HepG2 (cell line): Measurements from ENCODE around the gene TTC38. TPM values are rescaled to one million over a fixed set of nuclear protein-coding genes. Genes with fewer than 3 reads are reported as not detected.

Experiments used
- ATAC-seq: fragments of 200-7000 bp; cut with Tn5 transposase; 3 replicates; pipeline ENCODE4 v1.9.1; 2020; ENCODE audit warnings: mild to moderate bottlenecking, moderate library complexity
- BruUV-seq: library from RNA; stranded (reverse); fragments of 400-500 nt; replicated peaks from 2 replicates; lab custom pipeline; 2021; lab: Mats Ljungman, UMichigan
- CTCF ChIA-PET: fragments of 300-600 bp; formaldehyde crosslinking; extraction: SDS; loops from one replicate; lab custom pipeline; 2021; ENCODE audit warnings: low total read pairs, inconsistent platforms, low intra/inter-chr PET ratio; lab: Yijun Ruan, JAX
- POLR2A ChIA-PET: fragments of 350-600 bp; sonication (Branson Sonifier 250); formaldehyde crosslinking; loops from one replicate; lab custom pipeline; 2020; ENCODE audit warnings: antibody characterized with exemption, inconsistent platforms; lab: Yijun Ruan, JAX
- DNase-seq: peaks from one replicate; pipeline ENCODE4 v3.0.0-alpha.2; 2015; ENCODE audit warnings: low spot score
- FAIRE-seq: peaks from 3 replicates; lab custom pipeline; 2011; peaks lifted over from hg19 to GRCh38; lab: Jason Lieb, UNC
- H2AFZ ChIP-seq: one replicate; pipeline ENCODE4 v1.6.1; 2011; ENCODE audit warnings: low read length, inconsistent platforms
- H3K27ac ChIP-seq: fragments of 300-600 bp; 3 replicates; pipeline ENCODE4 v1.8.0; 2011; ENCODE audit warnings: mixed run types, mild to moderate bottlenecking, mixed read lengths, low read length, inconsistent platforms; ENCODE audit not compliant: insufficient read depth; ENCODE audit errors: extremely low read length
- H3K27me3 ChIP-seq, 2 experiments: fragments of 200-600 bp in 1 of 2; 2 replicates in 1 of 2; 3 replicates in 1 of 2; pipeline versions ENCODE4 v1.6.0 to v1.8.0; 2011; ENCODE audit warnings: low read length in 2 of 2, mild to moderate bottlenecking in 2 of 2, moderate library complexity in 2 of 2, inconsistent platforms in 1 of 2; ENCODE audit not compliant: insufficient read depth in 2 of 2, control insufficient read depth in 1 of 2
- H3K36me3 ChIP-seq, 2 experiments: fragments of 200-600 bp in 1 of 2; replicated peaks in 1 of 2; 2 replicates in 1 of 2; 3 replicates in 1 of 2; pipeline versions ENCODE4 v1.5.1 to v1.8.0; 2011; ENCODE audit warnings: low read length in 2 of 2, inconsistent platforms in 1 of 2; ENCODE audit not compliant: insufficient read depth in 2 of 2, control insufficient read depth in 1 of 2
- H3K4me1 ChIP-seq: 2 replicates; pipeline ENCODE4 v1.5.1; 2012; ENCODE audit warnings: low read length, inconsistent platforms; ENCODE audit not compliant: insufficient read depth
- H3K4me2 ChIP-seq: 2 replicates; pipeline ENCODE4 v1.6.0; 2011; ENCODE audit warnings: low read depth, low read length, inconsistent platforms
- H3K4me3 ChIP-seq, 3 experiments: fragments of 200-600 bp in 1 of 3; sonication (generic), shearing (Covaris generic) in 1 of 3; replicated peaks in 1 of 3; 2 replicates each; pipeline ENCODE4 v1.5.1; 2011 to 2016; ENCODE audit warnings: low read length in 3 of 3, inconsistent platforms in 2 of 3, low read depth in 2 of 3, mild to moderate bottlenecking in 2 of 3, control low read depth in 1 of 3, mixed read lengths in 1 of 3; ENCODE audit not compliant: insufficient read depth in 1 of 3
- H3K79me2 ChIP-seq: one replicate; pipeline ENCODE4 v1.6.1; 2011; ENCODE audit warnings: low read length, inconsistent platforms; ENCODE audit not compliant: insufficient read depth
- H3K9ac ChIP-seq: 2 replicates; pipeline ENCODE4 v1.6.0; 2011; ENCODE audit warnings: mild to moderate bottlenecking, low read depth, low read length, inconsistent platforms; ENCODE audit not compliant: insufficient read depth
- H3K9me3 ChIP-seq: 2 replicates; pipeline ENCODE4 v1.5.1; 2012; ENCODE audit warnings: mild to moderate bottlenecking, low read length
- H4K20me1 ChIP-seq: 2 replicates; pipeline ENCODE4 v1.6.0; 2011; ENCODE audit warnings: inconsistent platforms, mild to moderate bottlenecking, low read length, moderate library complexity; ENCODE audit not compliant: insufficient read depth
- CENPT ChIP-seq: sonication (generic); formaldehyde crosslinking; IDR thresholded peaks from 2 replicates; pipeline ENCODE4 v1.8.0; 2022; ENCODE audit warnings: low read depth, mild to moderate bottlenecking, moderate library complexity, missing genetic modification reagents
- EHMT2 ChIP-seq: fragments of 200-600 bp; sonication (generic); IDR thresholded peaks from 2 replicates; pipeline ENCODE4 v1.7.0; 2017; ENCODE audit warnings: antibody characterized with exemption, low read depth, low read length, borderline replicate concordance
- FOXO1 ChIP-seq: sonication (generic); formaldehyde crosslinking; IDR thresholded peaks from 2 replicates; pipeline ENCODE4 v1.4.0; 2020; ENCODE audit warnings: missing genetic modification reagents
- KDM6A ChIP-seq: IDR thresholded peaks from 2 replicates; pipeline ENCODE4 v1.6.1; 2016; ENCODE audit warnings: low read depth
- KLF15 ChIP-seq: sonication (generic); formaldehyde crosslinking; IDR thresholded peaks from 2 replicates; pipeline ENCODE4 v1.8.1; 2023; ENCODE audit warnings: borderline replicate concordance, mild to moderate bottlenecking, inconsistent platforms, missing genetic modification reagents, mixed read lengths
- ONECUT2 ChIP-seq: sonication (generic); formaldehyde crosslinking; IDR thresholded peaks from 2 replicates; pipeline ENCODE4 v1.4.0; 2020; ENCODE audit warnings: missing genetic modification reagents
- RARG ChIP-seq: sonication (generic); formaldehyde crosslinking; IDR thresholded peaks from 2 replicates; pipeline ENCODE4 v1.4.0; 2020; ENCODE audit warnings: low read depth, mild to moderate bottlenecking, missing genetic modification reagents
- SP1 ChIP-seq, 2 experiments: fragments of 450-650 bp in 1 of 2; sonication (generic) in 1 of 2; formaldehyde crosslinking in 1 of 2; IDR thresholded peaks; 2 replicates each; pipeline versions ENCODE4 v1.4.0 to v1.6.1; 2016 to 2020; ENCODE audit warnings: missing genetic modification reagents in 1 of 2
- ZFY ChIP-seq: sonication (generic); formaldehyde crosslinking; IDR thresholded peaks from 2 replicates; pipeline ENCODE4 v1.4.0; 2020; ENCODE audit warnings: missing genetic modification reagents
- ZNF510 ChIP-seq: sonication (generic); formaldehyde crosslinking; IDR thresholded peaks from 2 replicates; pipeline ENCODE4 v1.4.0; 2020; ENCODE audit warnings: low read depth, mild to moderate bottlenecking, missing genetic modification reagents
- ZNF850 ChIP-seq: sonication (generic); formaldehyde crosslinking; conservative IDR thresholded peaks from 2 replicates; pipeline ENCODE4 v1.9.0; 2021; ENCODE audit warnings: mild to moderate bottlenecking, missing genetic modification reagents
- WGBS: methylation state at CpG from one replicate; pipeline ENCODE4 v1.1.6; 2017; ENCODE audit warnings: low lambda C conversion rate; 5-methylcytosine and 5-hydroxymethylcytosine counted together
- in situ Hi-C: cut with HindIII; loops from 2 replicates; pipeline ENCODE4 v1.10.0; 2017; ENCODE audit warnings: low pct_unique_long_range_greater_than_20kb; ENCODE audit not compliant: extremely low pct_ligation_motif_present
- intact Hi-C: fragments of 100-400 bp; cut with micrococcal nuclease; formaldehyde crosslinking; loops from one replicate; pipeline ENCODE4 v1.10.0; 2022; ENCODE audit not compliant: unreplicated experiment
- polyA plus RNA-seq, 8 experiments: library from polyadenylated mRNA; depleted of rRNA in 3 of 8; stranded (reverse) in 7 of 8; unstranded in 1 of 8; fragments of >200 nt; fragmentation: Illumina TruSeq in 4 of 8; extraction: Trizol in 4 of 8; gene quantifications; 2 replicates each; pipeline versions ENCODE4 v1.2.1 to v1.2.3, GENCODE V29; 2011 to 2016; ENCODE audit warnings: low read depth in 4 of 8, missing spikeins in 1 of 8, mixed read lengths in 1 of 8; ENCODE audit not compliant: insufficient read depth in 1 of 8
- total RNA-seq, 5 experiments: library from RNA; depleted of rRNA; stranded (reverse); fragments of >200 nt; fragmentation: Illumina TruSeq; extraction: Trizol; gene quantifications; 2 replicates each; pipeline ENCODE4 v1.2.3, GENCODE V29; 2016; ENCODE audit warnings: low read depth in 1 of 5
- TF ChIP-seq, protein P1 (sequence below): sonication (generic); formaldehyde crosslinking; IDR thresholded peaks from 2 replicates; pipeline ENCODE4 v1.9.0; 2021; ENCODE audit warnings: missing genetic modification reagents, borderline replicate concordance
- TF ChIP-seq, protein P2 (sequence below): IDR thresholded peaks from 2 replicates; pipeline ENCODE4 v1.6.1; 2018; ENCODE audit warnings: missing genetic modification reagents
- TF ChIP-seq, protein P3 (sequence below): sonication (generic); formaldehyde crosslinking; IDR thresholded peaks from 2 replicates; pipeline ENCODE4 v1.5.0; 2020; ENCODE audit warnings: missing genetic modification reagents

Gene TTC38
- total and polyA plus RNA-seq, 2 of the 13 experiments (the other 11 are each of a cell fraction or from before 2014, with no cell fraction given) = 101 to 105 TPM

DNA sequence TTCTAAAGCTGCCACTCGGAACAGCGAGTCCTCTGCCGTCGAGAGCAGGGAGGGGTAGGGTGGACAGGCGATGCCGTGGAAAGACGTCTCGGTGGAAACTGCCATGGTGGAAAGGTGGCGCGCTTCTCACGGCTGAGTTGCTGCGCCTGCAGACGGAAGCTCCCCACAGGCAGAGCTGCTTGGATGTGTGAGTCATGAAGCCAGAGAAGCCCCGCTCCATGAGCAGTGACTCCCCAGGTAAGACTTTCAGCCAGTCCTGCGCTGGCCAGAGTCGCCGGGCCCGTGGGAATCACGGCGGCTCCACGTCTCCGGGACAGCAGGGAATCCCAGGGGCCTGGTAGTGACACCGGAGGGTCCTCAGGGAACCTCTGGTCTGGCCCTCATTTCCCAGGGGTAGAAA, 63.7 kb downstream of the TTC38 start:
- Histone ChIP-seq H3K79me2 (peaks cover 9% of the 10 kb centered on the region), H3K9ac (no peak overlapping the region), H3K4me3 (no peak overlapping the region), H4K20me1 (no peaks in the 10 kb centered on the region), H2AFZ (no peak overlapping the region)
- CTCF ChIA-PET = no interaction called here
- BruUV-seq = no TSS peak
- no peak for DNase-seq
- TF ChIP-seq, protein P1, sequence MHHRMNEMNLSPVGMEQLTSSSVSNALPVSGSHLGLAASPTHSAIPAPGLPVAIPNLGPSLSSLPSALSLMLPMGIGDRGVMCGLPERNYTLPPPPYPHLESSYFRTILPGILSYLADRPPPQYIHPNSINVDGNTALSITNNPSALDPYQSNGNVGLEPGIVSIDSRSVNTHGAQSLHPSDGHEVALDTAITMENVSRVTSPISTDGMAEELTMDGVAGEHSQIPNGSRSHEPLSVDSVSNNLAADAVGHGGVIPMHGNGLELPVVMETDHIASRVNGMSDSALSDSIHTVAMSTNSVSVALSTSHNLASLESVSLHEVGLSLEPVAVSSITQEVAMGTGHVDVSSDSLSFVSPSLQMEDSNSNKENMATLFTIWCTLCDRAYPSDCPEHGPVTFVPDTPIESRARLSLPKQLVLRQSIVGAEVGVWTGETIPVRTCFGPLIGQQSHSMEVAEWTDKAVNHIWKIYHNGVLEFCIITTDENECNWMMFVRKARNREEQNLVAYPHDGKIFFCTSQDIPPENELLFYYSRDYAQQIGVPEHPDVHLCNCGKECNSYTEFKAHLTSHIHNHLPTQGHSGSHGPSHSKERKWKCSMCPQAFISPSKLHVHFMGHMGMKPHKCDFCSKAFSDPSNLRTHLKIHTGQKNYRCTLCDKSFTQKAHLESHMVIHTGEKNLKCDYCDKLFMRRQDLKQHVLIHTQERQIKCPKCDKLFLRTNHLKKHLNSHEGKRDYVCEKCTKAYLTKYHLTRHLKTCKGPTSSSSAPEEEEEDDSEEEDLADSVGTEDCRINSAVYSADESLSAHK (CRISPR knock-in tag) = no peak
- TF ChIP-seq ZNF850 (CRISPR knock-in tag) = no peak
- no peak for TF ChIP-seq ZFY (CRISPR knock-in tag)
- TF ChIP-seq, protein P2, sequence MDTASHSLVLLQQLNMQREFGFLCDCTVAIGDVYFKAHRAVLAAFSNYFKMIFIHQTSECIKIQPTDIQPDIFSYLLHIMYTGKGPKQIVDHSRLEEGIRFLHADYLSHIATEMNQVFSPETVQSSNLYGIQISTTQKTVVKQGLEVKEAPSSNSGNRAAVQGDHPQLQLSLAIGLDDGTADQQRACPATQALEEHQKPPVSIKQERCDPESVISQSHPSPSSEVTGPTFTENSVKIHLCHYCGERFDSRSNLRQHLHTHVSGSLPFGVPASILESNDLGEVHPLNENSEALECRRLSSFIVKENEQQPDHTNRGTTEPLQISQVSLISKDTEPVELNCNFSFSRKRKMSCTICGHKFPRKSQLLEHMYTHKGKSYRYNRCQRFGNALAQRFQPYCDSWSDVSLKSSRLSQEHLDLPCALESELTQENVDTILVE = no peak
- TF ChIP-seq ZNF510 (CRISPR knock-in tag) = no peak
- no peak for TF ChIP-seq RARG (CRISPR knock-in tag)
- no peak for TF ChIP-seq KLF15
- TF ChIP-seq, protein P3, sequence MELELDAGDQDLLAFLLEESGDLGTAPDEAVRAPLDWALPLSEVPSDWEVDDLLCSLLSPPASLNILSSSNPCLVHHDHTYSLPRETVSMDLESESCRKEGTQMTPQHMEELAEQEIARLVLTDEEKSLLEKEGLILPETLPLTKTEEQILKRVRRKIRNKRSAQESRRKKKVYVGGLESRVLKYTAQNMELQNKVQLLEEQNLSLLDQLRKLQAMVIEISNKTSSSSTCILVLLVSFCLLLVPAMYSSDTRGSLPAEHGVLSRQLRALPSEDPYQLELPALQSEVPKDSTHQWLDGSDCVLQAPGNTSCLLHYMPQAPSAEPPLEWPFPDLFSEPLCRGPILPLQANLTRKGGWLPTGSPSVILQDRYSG (CRISPR knock-in tag) = no peak
- TF ChIP-seq ONECUT2 (CRISPR knock-in tag) = no peak
- TF ChIP-seq EHMT2 = no peak
- no peak for TF ChIP-seq KDM6A (CRISPR knock-in tag)
- no peak for TF ChIP-seq SP1 (IDR thresholded peaks at IDR 0.05)
- no peak for TF ChIP-seq SP1 (CRISPR knock-in tag; IDR thresholded peaks at IDR 0.05)
- no peak for TF ChIP-seq FOXO1 (CRISPR knock-in tag)
- no peak for TF ChIP-seq CENPT (CRISPR knock-in tag)
- TF ChIP-seq, all 625 proteins: peak for 0
- Histone ChIP-seq H3K4me2 (no peak overlapping the region), H3K9me3 (no peaks in the 10 kb centered on the region), H3K4me1 (peaks cover 6% of the 10 kb centered on the region), H3K27me3 (no peaks in the 10 kb centered on the region), H3K36me3 (peaks cover 16 to 41% of the 10 kb centered on the region in 2 experiments), H3K27ac (no peak overlapping the region)
- no peak for FAIRE-seq
- intact Hi-C loops = no loop called here
- in situ Hi-C loops = no loop called here
- no peak for ATAC-seq
- WGBS = 95% methylated on average over 14 of the region's 23 CpGs
- POLR2A ChIA-PET = no interaction called here
